Neural progenitor cell (in vitro differentiated cells): ENCODE results near the gene TM9SF3. TPM values are rescaled to one million over a fixed set of nuclear protein-coding genes. Genes with fewer than 3 reads are reported as not detected.
A peak's percentile ranks its signal among the peaks of the same experiment; 100 is the strongest.

ENCODE experiments used
- DNase-seq: peaks from one replicate; pipeline ENCODE4 v3.0.0-alpha.2; 2016; ENCODE audit warnings: low spot score
- H2AFZ ChIP-seq: fragments of 200-600 bp; sonication (generic); replicated peaks from 2 replicates; pipeline ENCODE4 v1.6.1; 2016; ENCODE audit warnings: antibody characterized with exemption
- H3F3A ChIP-seq: fragments of 200-600 bp; sonication (generic); 2 replicates; pipeline ENCODE4 v1.6.1; 2016; ENCODE audit warnings: antibody characterized with exemption, low read depth
- H3K27ac ChIP-seq: fragments of 200-600 bp; sonication (generic); 2 replicates; pipeline ENCODE4 v1.5.1; 2016; ENCODE audit warnings: mild to moderate bottlenecking
- H3K27me3 ChIP-seq: fragments of 200-600 bp; sonication (generic); 2 replicates; pipeline ENCODE4 v1.6.1; 2016; ENCODE audit warnings: mild to moderate bottlenecking, moderate library complexity
- H3K36me3 ChIP-seq: fragments of 200-600 bp; sonication (generic); 2 replicates; pipeline ENCODE4 v1.5.1; 2016
- H3K4me1 ChIP-seq: fragments of 200-600 bp; sonication (generic); 2 replicates; pipeline ENCODE4 v1.6.1; 2016; ENCODE audit warnings: mixed run types
- H3K4me2 ChIP-seq: fragments of 200-600 bp; sonication (generic); 2 replicates; pipeline ENCODE4 v1.6.1; 2016
- H3K4me3 ChIP-seq: fragments of 200-600 bp; sonication (generic); 2 replicates; pipeline ENCODE4 v1.5.1; 2016
- H3K79me2 ChIP-seq: fragments of 200-600 bp; sonication (generic); 2 replicates; pipeline ENCODE4 v1.6.1; 2016; ENCODE audit warnings: low read depth
- H3K9ac ChIP-seq: fragments of 200-600 bp; sonication (generic); 2 replicates; pipeline ENCODE4 v1.6.1; 2016
- H3K9me3 ChIP-seq: fragments of 200-600 bp; sonication (generic); 2 replicates; pipeline ENCODE4 v1.5.1; 2016; ENCODE audit warnings: low read depth
- H4K20me1 ChIP-seq: fragments of 200-600 bp; sonication (generic); 2 replicates; pipeline ENCODE4 v1.6.1; 2016; ENCODE audit warnings: low read depth
- H3K27ac Mint-ChIP-seq: 3 replicates; pipeline ENCODE4 v1.8.0; 2021; ENCODE audit warnings: mixed read lengths
- H3K27me3 Mint-ChIP-seq: 2 replicates; pipeline ENCODE4 v1.8.0; 2022; ENCODE audit warnings: low read depth, mild to moderate bottlenecking, inconsistent platforms, moderate library complexity, mixed read lengths; ENCODE audit not compliant: insufficient read depth
- H3K36me3 Mint-ChIP-seq: 3 replicates; pipeline ENCODE4 v1.8.0; 2021; ENCODE audit warnings: mixed read lengths
- H3K4me1 Mint-ChIP-seq: 3 replicates; pipeline ENCODE4 v1.8.0; 2021; ENCODE audit warnings: mixed read lengths
- H3K4me3 Mint-ChIP-seq: 3 replicates; pipeline ENCODE4 v1.8.0; 2021; ENCODE audit warnings: mild to moderate bottlenecking, moderate library complexity, mixed read lengths
- H3K9me3 Mint-ChIP-seq: 3 replicates; pipeline ENCODE4 v1.8.0; 2020; ENCODE audit warnings: mixed read lengths
- CTCF ChIP-seq: fragments of 200-600 bp; sonication (generic); IDR thresholded peaks from 2 replicates; pipeline ENCODE4 v1.5.1; 2017; ENCODE audit warnings: antibody characterized with exemption, mild to moderate bottlenecking
- EZH2 ChIP-seq: fragments of 200-600 bp; sonication (generic); IDR thresholded peaks from 2 replicates; pipeline ENCODE4 v1.6.1; 2017; ENCODE audit warnings: antibody characterized with exemption, mild to moderate bottlenecking, moderate library complexity
- EZH2phosphoT487 ChIP-seq: fragments of 200-600 bp; sonication (generic); IDR thresholded peaks from 2 replicates; pipeline ENCODE4 v1.6.1; 2017; ENCODE audit warnings: antibody characterized with exemption
- total RNA-seq: library from RNA; depleted of rRNA; stranded (reverse); fragments of >200 nt; gene quantifications from 2 replicates; pipeline ENCODE4 v1.2.3, GENCODE V29; 2015; ENCODE audit warnings: low replicate concordance

TM9SF3 gene
- total RNA-seq, 1 donor from 2014 or later, result 122 TPM

- H4K20me1 ChIP-seq, result peaks cover 50% of the 10 kb centered on the region
- no peaks in the 10 kb centered on the region for H3K9me3 Mint-ChIP-seq
- peaks cover 22% of the 10 kb centered on the region for H3K4me1 Mint-ChIP-seq
- H3K4me2 ChIP-seq, result peak overlapping the region; percentile 96
- H2AFZ ChIP-seq, result peak overlapping the region; percentile 36
- H3F3A ChIP-seq, result peaks cover 20% of the 10 kb centered on the region
- H3K79me2 ChIP-seq, result peaks cover 66% of the 10 kb centered on the region
- H3K27ac Mint-ChIP-seq, result peak overlapping the region; percentile 79
- DNase-seq, result peak; percentile 10
- TF ChIP-seq EZH2, result no peak
- TF ChIP-seq EZH2phosphoT487, result no peak
- TF ChIP-seq CTCF, result no peak
- peaks cover 32% of the 10 kb centered on the region for H3K4me1 ChIP-seq
- H3K9ac ChIP-seq, result peak overlapping the region; percentile 88
- H3K27ac ChIP-seq, result peak overlapping the region; percentile 90
- no peaks in the 10 kb centered on the region for H3K36me3 ChIP-seq
- peak overlapping the region; percentile 93 for H3K4me3 Mint-ChIP-seq
- no peaks in the 10 kb centered on the region for H3K27me3 ChIP-seq
- H3K9me3 ChIP-seq, result no peaks in the 10 kb centered on the region
- H3K27me3 Mint-ChIP-seq, result no peaks in the 10 kb centered on the region
- no peaks in the 10 kb centered on the region for H3K36me3 Mint-ChIP-seq
- peak overlapping the region; percentile 81 for H3K4me3 ChIP-seq
Measured at GRCh38 chr10:96585736-96586418, 935 bp downstream of the TM9SF3 start.

GRCh38 chr10:96584474-96584873, 2.3 kb downstream of the TM9SF3 start:
- Histone ChIP-seq H3K4me2 (peak overlapping the region; percentile 96), H3K79me2 (peaks cover 80% of the 10 kb centered on the region), H3F3A (peaks cover 34% of the 10 kb centered on the region), H3K27ac (no peak overlapping the region), H3K9ac (no peak overlapping the region), H3K36me3 (no peaks in the 10 kb centered on the region), H3K27me3 (no peaks in the 10 kb centered on the region), H2AFZ (no peak overlapping the region), H3K4me3 (no peak overlapping the region), H3K4me1 (peaks cover 37% of the 10 kb centered on the region), H3K9me3 (no peaks in the 10 kb centered on the region), H4K20me1 (peaks cover 54% of the 10 kb centered on the region)
- no peak for TF ChIP-seq EZH2phosphoT487
- Mint-ChIP-seq H3K27me3 (no peaks in the 10 kb centered on the region), H3K36me3 (no peaks in the 10 kb centered on the region), H3K4me3 (no peak overlapping the region), H3K27ac (no peak overlapping the region), H3K4me1 (peaks cover 30% of the 10 kb centered on the region), H3K9me3 (no peaks in the 10 kb centered on the region)
- no peak for DNase-seq

- Histone ChIP-seq H3K36me3 (no peaks in the 10 kb centered on the region), H3K4me1 (peaks cover 41% of the 10 kb centered on the region), H3K79me2 (peaks cover 84% of the 10 kb centered on the region), H3K9me3 (no peaks in the 10 kb centered on the region), H3K4me3 (no peak overlapping the region), H3K9ac (no peak overlapping the region), H3K4me2 (no peak overlapping the region), H3K27me3 (no peaks in the 10 kb centered on the region), H4K20me1 (peaks cover 59% of the 10 kb centered on the region), H3K27ac (no peak overlapping the region), H3F3A (peaks cover 36% of the 10 kb centered on the region), H2AFZ (no peak overlapping the region)
- peaks cover 31% of the 10 kb centered on the region for H3K4me1 Mint-ChIP-seq
- no peaks in the 10 kb centered on the region for H3K9me3 Mint-ChIP-seq
- H3K27ac Mint-ChIP-seq, result peak overlapping the region; percentile 42
- no peaks in the 10 kb centered on the region for H3K27me3 Mint-ChIP-seq
- no peak for TF ChIP-seq EZH2phosphoT487
- no peak for TF ChIP-seq EZH2
- no peak for TF ChIP-seq CTCF
- DNase-seq, result no peak
- no peaks in the 10 kb centered on the region for H3K36me3 Mint-ChIP-seq
- no peak overlapping the region for H3K4me3 Mint-ChIP-seq
Measured at GRCh38 chr10:96584035-96584434, 2.8 kb downstream of the TM9SF3 start.

GRCh38 chr10:96579133-96579532, 7.7 kb downstream of the TM9SF3 start:
- H3K4me3 Mint-ChIP-seq, result no peak overlapping the region
- no peak for DNase-seq

More at GRCh38 chr10:96579133-96579532, 7.7 kb downstream of the TM9SF3 start:
- Histone ChIP-seq H3K4me2 (peak overlapping the region; percentile 67), H2AFZ (no peak overlapping the region), H4K20me1 (peaks cover 67% of the 10 kb centered on the region), H3K9me3 (no peaks in the 10 kb centered on the region), H3F3A (peaks cover 27% of the 10 kb centered on the region), H3K27ac (peak overlapping the region; percentile 88), H3K4me3 (no peak overlapping the region), H3K36me3 (peaks cover 8% of the 10 kb centered on the region), H3K27me3 (no peaks in the 10 kb centered on the region), H3K4me1 (peaks cover 25% of the 10 kb centered on the region), H3K79me2 (peaks cover 100% of the 10 kb centered on the region), H3K9ac (peak overlapping the region; percentile 16)
- peaks cover 21% of the 10 kb centered on the region for H3K36me3 Mint-ChIP-seq
- H3K27ac Mint-ChIP-seq, result no peak overlapping the region
- peaks cover 1% of the 10 kb centered on the region for H3K9me3 Mint-ChIP-seq
- no peaks in the 10 kb centered on the region for H3K27me3 Mint-ChIP-seq
- TF ChIP-seq EZH2, result no peak
- no peak for TF ChIP-seq EZH2phosphoT487
- TF ChIP-seq CTCF, result no peak
- H3K4me1 Mint-ChIP-seq, result peaks cover 23% of the 10 kb centered on the region
